ENCODE results near the gene CD46. TPM values are rescaled to one million over a fixed set of nuclear protein-coding genes. Genes with fewer than 3 reads are reported as not detected.

The CD46 gene
- total RNA-seq, 3 donors from 2014 or later = 58.0 to 69.8 (median 63.5) TPM

- ATAC-seq (peak in 1 of 2 donors; percentile 32), DNase-seq (no peak)
- Mint-ChIP-seq H3K9me3 (no peaks in the 10 kb centered on the region), H3K4me1 (ENCODE audit: low read depth) (peaks cover 40% of the 10 kb centered on the region), H3K4me3 (no peak overlapping the region), H3K36me3 (ENCODE audit: insufficient read depth) (peaks cover 11% of the 10 kb centered on the region), H3K27me3 (ENCODE audit: low read depth) (no peaks in the 10 kb centered on the region)
These were observed 47.0 kb downstream of the CD46 start for GRCh38 chr1:207798847-207799246.

- H3K9me3 Mint-ChIP-seq = no peaks in the 10 kb centered on the region
- DNase-seq (no peak), ATAC-seq (no peak)
- no peak overlapping the region for H3K4me3 Mint-ChIP-seq
- H3K4me1 Mint-ChIP-seq (ENCODE audit: low read depth) = peaks cover 40% of the 10 kb centered on the region
- peaks cover 15% of the 10 kb centered on the region for H3K36me3 Mint-ChIP-seq (ENCODE audit: insufficient read depth)
- no peaks in the 10 kb centered on the region for H3K27me3 Mint-ChIP-seq (ENCODE audit: low read depth)
These were observed 48.3 kb downstream of the CD46 start for GRCh38 chr1:207799989-207800648.

GRCh38 chr1:207801819-207802218 is 50.0 kb downstream of the CD46 start:
- no peak for DNase-seq
- Mint-ChIP-seq H3K36me3 (ENCODE audit: insufficient read depth) (peaks cover 16% of the 10 kb centered on the region), H3K4me1 (ENCODE audit: low read depth) (peaks cover 46% of the 10 kb centered on the region), H3K27me3 (ENCODE audit: low read depth) (no peaks in the 10 kb centered on the region), H3K9me3 (no peaks in the 10 kb centered on the region), H3K4me3 (no peak overlapping the region)
- no peak for ATAC-seq

- no peak for ATAC-seq
- H3K4me1 Mint-ChIP-seq (ENCODE audit: low read depth) = peaks cover 46% of the 10 kb centered on the region
- H3K36me3 Mint-ChIP-seq (ENCODE audit: insufficient read depth) = peaks cover 21% of the 10 kb centered on the region
- H3K27me3 Mint-ChIP-seq (ENCODE audit: low read depth) = no peaks in the 10 kb centered on the region
- no peak for DNase-seq
- no peak overlapping the region for H3K4me3 Mint-ChIP-seq
- no peaks in the 10 kb centered on the region for H3K9me3 Mint-ChIP-seq
These were observed 51.8 kb downstream of the CD46 start for GRCh38 chr1:207803678-207804077.

- no peak for DNase-seq
- Mint-ChIP-seq H3K27me3 (ENCODE audit: low read depth) (no peaks in the 10 kb centered on the region), H3K9me3 (no peaks in the 10 kb centered on the region), H3K4me3 (no peak overlapping the region), H3K4me1 (ENCODE audit: low read depth) (peaks cover 46% of the 10 kb centered on the region), H3K36me3 (ENCODE audit: insufficient read depth) (peaks cover 25% of the 10 kb centered on the region)
- ATAC-seq = no peak
These were observed 53.0 kb downstream of the CD46 start for GRCh38 chr1:207804721-207805468.

- peaks cover 30% of the 10 kb centered on the region for H3K36me3 Mint-ChIP-seq (ENCODE audit: insufficient read depth)
- H3K4me3 Mint-ChIP-seq = no peak overlapping the region
- peaks cover 51% of the 10 kb centered on the region for H3K4me1 Mint-ChIP-seq (ENCODE audit: low read depth)
- no peaks in the 10 kb centered on the region for H3K27me3 Mint-ChIP-seq (ENCODE audit: low read depth)
- no peak for ATAC-seq
- H3K9me3 Mint-ChIP-seq = no peaks in the 10 kb centered on the region
- DNase-seq = no peak
These were observed 54.1 kb downstream of the CD46 start for GRCh38 chr1:207805841-207806421.

GRCh38 chr1:207806531-207807325 is 54.9 kb downstream of the CD46 start:
- Mint-ChIP-seq H3K9me3 (no peaks in the 10 kb centered on the region), H3K36me3 (ENCODE audit: insufficient read depth) (peaks cover 30% of the 10 kb centered on the region), H3K27me3 (ENCODE audit: low read depth) (no peaks in the 10 kb centered on the region), H3K4me1 (ENCODE audit: low read depth) (peaks cover 51% of the 10 kb centered on the region), H3K4me3 (no peak overlapping the region)
- DNase-seq (no peak), ATAC-seq (peak; percentile 28 to 31)

GRCh38 chr1:207807326-207807689 is 55.5 kb downstream of the CD46 start:
- ATAC-seq = peak in 1 of 2 donors; percentile 25
- Mint-ChIP-seq H3K4me3 (no peak overlapping the region), H3K9me3 (no peaks in the 10 kb centered on the region), H3K36me3 (ENCODE audit: insufficient read depth) (peaks cover 30% of the 10 kb centered on the region), H3K4me1 (ENCODE audit: low read depth) (peaks cover 55% of the 10 kb centered on the region), H3K27me3 (ENCODE audit: low read depth) (no peaks in the 10 kb centered on the region)
- DNase-seq = no peak

GRCh38 chr1:207807690-207808321 is 56.0 kb downstream of the CD46 start:
- Mint-ChIP-seq H3K36me3 (ENCODE audit: insufficient read depth) (peaks cover 30% of the 10 kb centered on the region), H3K4me1 (ENCODE audit: low read depth) (peaks cover 57% of the 10 kb centered on the region), H3K4me3 (no peak overlapping the region), H3K9me3 (no peaks in the 10 kb centered on the region), H3K27me3 (ENCODE audit: low read depth) (no peaks in the 10 kb centered on the region)
- ATAC-seq (no peak), DNase-seq (no peak)

- Mint-ChIP-seq H3K36me3 (ENCODE audit: insufficient read depth) (peaks cover 29% of the 10 kb centered on the region), H3K4me1 (ENCODE audit: low read depth) (peaks cover 59% of the 10 kb centered on the region), H3K4me3 (no peak overlapping the region), H3K9me3 (no peaks in the 10 kb centered on the region), H3K27me3 (ENCODE audit: low read depth) (no peaks in the 10 kb centered on the region)
- no peak for DNase-seq
- no peak for ATAC-seq
These were observed 56.5 kb downstream of the CD46 start for GRCh38 chr1:207808322-207808705.

GRCh38 chr1:207808911-207809555 is 57.2 kb downstream of the CD46 start:
- ATAC-seq (no peak), DNase-seq (no peak)
- Mint-ChIP-seq H3K36me3 (ENCODE audit: insufficient read depth) (peaks cover 29% of the 10 kb centered on the region), H3K27me3 (ENCODE audit: low read depth) (no peaks in the 10 kb centered on the region), H3K4me1 (ENCODE audit: low read depth) (peaks cover 65% of the 10 kb centered on the region), H3K9me3 (no peaks in the 10 kb centered on the region), H3K4me3 (no peak overlapping the region)

GRCh38 chr1:207810173-207810572 is 58.3 kb downstream of the CD46 start:
- ATAC-seq (no peak), DNase-seq (no peak)
- Mint-ChIP-seq H3K27me3 (ENCODE audit: low read depth) (no peaks in the 10 kb centered on the region), H3K9me3 (no peaks in the 10 kb centered on the region), H3K4me1 (ENCODE audit: low read depth) (peaks cover 72% of the 10 kb centered on the region), H3K4me3 (no peak overlapping the region), H3K36me3 (ENCODE audit: insufficient read depth) (peaks cover 32% of the 10 kb centered on the region)

- Mint-ChIP-seq H3K36me3 (ENCODE audit: insufficient read depth) (peaks cover 36% of the 10 kb centered on the region), H3K27me3 (ENCODE audit: low read depth) (no peaks in the 10 kb centered on the region), H3K4me3 (no peak overlapping the region), H3K4me1 (ENCODE audit: low read depth) (peaks cover 78% of the 10 kb centered on the region), H3K9me3 (no peaks in the 10 kb centered on the region)
- DNase-seq (no peak), ATAC-seq (no peak)
These were observed 58.9 kb downstream of the CD46 start for GRCh38 chr1:207810606-207811295.

Data from activated T-cell treated with anti-CD3 and anti-CD28 coated beads, Interleukin-2, amount 50 U/mL, for 4 hours (primary cell).